DMS153 treated with DMSO at 0.1 percent for 48 hours (cell line): ENCODE data around the gene NIPSNAP2.
"Not testable (repeated sequence)": the region's sequence is repeated elsewhere in the genome, so short reads cannot be mapped to it uniquely, and the experiment has no call there.

Experiments used
- DNase-seq: peaks from one replicate; lab custom pipeline; 2025; ENCODE audit not compliant: unreplicated experiment; lab: John Stamatoyannopoulos, UW

The NIPSNAP2 gene

GRCh38 chr7:55964261-55965099 lies at the start of gene NIPSNAP2:
NIPSNAP2 (plus strand) TSS chr7:55964585; CDS start chr7:55964610, 25 bp downstream.
- DNase-seq: peak; percentile 32

- no peak for DNase-seq
These were observed 46.6 kb upstream of the NIPSNAP2 start for GRCh38 chr7:55917771-55918170.

GRCh38 chr7:55928006-55928767 lies 36.2 kb upstream of the NIPSNAP2 start:
- DNase-seq: no peak

- no peak for DNase-seq
These were observed 32.8 kb upstream of the NIPSNAP2 start for GRCh38 chr7:55931421-55932151.

GRCh38 chr7:55939514-55940123 lies 24.8 kb upstream of the NIPSNAP2 start:
- no peak for DNase-seq

GRCh38 chr7:55946545-55946944 lies 17.8 kb upstream of the NIPSNAP2 start:
- DNase-seq: no peak

GRCh38 chr7:55951637-55952351 lies 12.6 kb upstream of the NIPSNAP2 start, which contains the start of gene MRPS17:
MRPS17 (plus strand) TSS chr7:55951877; CDS start chr7:55953196, 1,319 bp downstream.
- DNase-seq: peak; percentile 85

- not testable (repeated sequence) for DNase-seq
These were observed 12.1 kb upstream of the NIPSNAP2 start for GRCh38 chr7:55952352-55952671.

GRCh38 chr7:55953707-55954475 lies 10.5 kb upstream of the NIPSNAP2 start:
- no peak for DNase-seq

- DNase-seq: no peak
These were observed 7.2 kb upstream of the NIPSNAP2 start for GRCh38 chr7:55957190-55957589.

- DNase-seq: no peak
These were observed 2.4 kb upstream of the NIPSNAP2 start for GRCh38 chr7:55962014-55962413.

GRCh38 chr7:55963584-55964168 lies 709 bp upstream of the NIPSNAP2 start:
- no peak for DNase-seq

GRCh38 chr7:55965100-55965470 lies 700 bp downstream of the NIPSNAP2 start:
- no peak for DNase-seq

GRCh38 chr7:55965805-55966421 lies 1.5 kb downstream of the NIPSNAP2 start:
- no peak for DNase-seq

GRCh38 chr7:55966851-55967250 lies 2.5 kb downstream of the NIPSNAP2 start:
- no peak for DNase-seq

- DNase-seq: no peak
These were observed 5.0 kb downstream of the NIPSNAP2 start for GRCh38 chr7:55969391-55969790.

- no peak for DNase-seq
These were observed 6.2 kb downstream of the NIPSNAP2 start for GRCh38 chr7:55970561-55970960.

- no peak for DNase-seq
These were observed 6.6 kb downstream of the NIPSNAP2 start for GRCh38 chr7:55970978-55971377.

- DNase-seq: no peak
These were observed 9.4 kb downstream of the NIPSNAP2 start for GRCh38 chr7:55973747-55974250.
